Aortic smooth muscle cell (primary cell): ENCODE results near the gene SRSF7. TPM values are rescaled to one million over a fixed set of nuclear protein-coding genes. Genes with fewer than 3 reads are reported as not detected.

Experiments
- total RNA-seq: library from RNA; depleted of rRNA; stranded (reverse); fragments of >200 nt; gene quantifications from 2 replicates; pipeline ENCODE4 v1.2.3, GENCODE V29; 2014

Gene SRSF7
- 134 and 172 TPM in 2 replicates for total RNA-seq

DNA sequence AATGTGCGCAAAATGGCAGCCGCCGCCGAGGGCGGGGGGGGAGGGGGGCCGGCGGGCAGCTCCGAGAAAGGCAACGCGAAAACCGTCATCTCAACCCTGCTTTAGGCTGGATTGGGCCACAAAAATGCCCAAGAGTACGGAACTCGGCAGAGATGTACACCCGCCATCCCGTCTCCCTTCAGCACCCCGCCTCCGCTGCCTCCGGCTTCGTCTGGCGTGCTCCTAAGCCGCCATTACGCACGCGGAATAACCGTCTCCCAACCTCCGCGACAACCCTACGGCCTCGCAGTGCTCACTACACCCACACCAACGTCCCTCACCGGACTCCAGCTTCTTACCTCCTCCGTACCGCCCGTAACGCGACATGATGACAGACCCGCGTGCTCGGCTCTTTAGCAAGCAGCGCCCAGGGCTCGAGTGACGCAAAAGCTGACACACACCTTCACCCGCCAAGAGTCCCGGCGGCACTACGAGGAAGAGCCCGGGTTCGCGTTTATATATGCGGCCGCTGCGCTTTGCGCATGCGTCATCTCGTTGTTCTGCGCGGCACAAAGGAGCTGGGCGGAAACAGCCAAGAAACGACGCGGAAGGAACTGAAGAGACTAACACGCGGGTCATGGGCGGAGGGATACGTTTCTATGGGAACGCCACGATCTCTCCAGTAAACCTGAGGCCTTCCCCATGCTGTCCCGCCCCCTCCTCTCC, at the start of gene SRSF7:
Gene SRSF7, minus strand, starts transcription at position 471 of the 705 bp plus-strand sequence. Its CDS starts 105 bp downstream, at position 366.

Other genes with a start within 250 kb of the SRSF7 start
- 37.4 and 37.9 TPM in 2 replicates for gene HNRNPLL, start 148.4 kb downstream of the SRSF7 start, total RNA-seq
- gene GALM, start 85.2 kb downstream of the SRSF7 start, total RNA-seq: 17.3 and 18.0 TPM in 2 replicates
- gene GEMIN6, start 26.8 kb upstream of the SRSF7 start, total RNA-seq: 11.8 and 12.0 TPM in 2 replicates
- 26.6 and 28.7 TPM in 2 replicates for gene DHX57, start 124.6 kb upstream of the SRSF7 start, total RNA-seq
- gene MORN2, start 124.6 kb upstream of the SRSF7 start, total RNA-seq: 22.5 and 28.9 TPM in 2 replicates
- 0.37 and 0.40 TPM in 2 replicates for gene ARHGEF33, start 138.5 kb upstream of the SRSF7 start, total RNA-seq